H1 (cell line): ENCODE measurements around the gene PTBP1.

Experiments
- BACH1 ChIP-seq: IDR thresholded peaks from 2 replicates; pipeline ENCODE4 v1.6.1; 2012; ENCODE audit warnings: low read length, improper control_type of control experiment
- CTCF ChIP-seq, 3 experiments: IDR thresholded peaks; 1 replicate in 2 of 3; 2 replicates in 1 of 3; pipeline versions ENCODE4 v1.5.1 to v1.6.1; 2011; ENCODE audit warnings: low read length in 3 of 3, mild to moderate bottlenecking in 3 of 3, inconsistent platforms in 2 of 3, low read depth in 1 of 3, moderate library complexity in 1 of 3; ENCODE audit not compliant: insufficient read depth in 1 of 3; ENCODE audit errors: control extremely low read depth in 1 of 3
- POLR2AphosphoS5 ChIP-seq: IDR thresholded peaks from 2 replicates; pipeline ENCODE4 v1.6.1; 2011; ENCODE audit warnings: low read depth, low read length

- no peak for TF ChIP-seq BACH1
- TF ChIP-seq CTCF (IDR thresholded peaks at IDR 0.05; ENCODE audit: control extremely low read depth in 1 of 3, insufficient read depth in 1 of 3, low read depth in 1 of 3, low read length in 3 of 3): no peak
- no peak; the same call in 1 of the 2 replicates for TF ChIP-seq POLR2AphosphoS5
These were observed 7.3 kb downstream of the PTBP1 start for GRCh38 chr19:804419-805165.
